ENCODE results near the gene OR6B1. TPM values are rescaled to one million over a fixed set of nuclear protein-coding genes. Genes with fewer than 3 reads are reported as not detected.

OR6B1 gene
- polyA plus RNA-seq, 1 donor from 2014 or later = not detected

DNA sequence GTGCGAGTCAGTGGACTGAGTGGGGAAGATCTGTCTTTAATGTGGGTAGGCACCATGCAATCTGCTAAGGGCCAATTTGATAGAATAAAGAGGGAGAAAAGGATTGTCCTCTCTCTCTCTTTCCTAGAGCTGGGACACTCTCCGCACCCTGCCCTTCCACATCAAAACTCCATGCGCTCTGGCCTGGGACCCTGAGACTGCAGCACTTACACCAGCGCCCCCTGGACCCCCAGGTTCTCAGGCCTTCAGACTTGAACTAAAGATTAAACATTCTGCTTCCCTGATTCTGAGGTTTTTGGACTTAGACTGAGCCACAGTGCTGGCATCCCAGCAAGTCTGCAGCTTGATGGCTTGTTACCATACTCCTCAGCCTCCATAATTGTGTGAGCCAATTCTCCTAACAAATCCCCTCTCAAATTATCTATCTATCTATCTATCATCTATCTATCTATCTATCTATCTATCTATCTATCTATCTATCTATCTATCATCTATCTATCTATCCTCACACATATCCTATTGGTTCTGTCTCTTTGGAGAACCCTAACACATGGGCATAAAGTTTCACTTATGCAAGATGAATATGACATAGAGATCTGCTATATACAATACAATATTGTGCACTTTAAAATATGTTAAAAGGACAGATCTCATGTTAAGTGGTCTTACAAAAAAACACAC, 26.2 kb downstream of the OR6B1 start:
- TF ChIP-seq TAF1 (IDR thresholded peaks at IDR 0.05; ENCODE audit: low read depth) = no peak
- TF ChIP-seq SMC3 (conservative IDR thresholded peaks at IDR 0.05; ENCODE audit: poor library complexity) = no peak
- no peak for TF ChIP-seq REST (IDR thresholded peaks at IDR 0.05; ENCODE audit: borderline replicate concordance)
- no peak for TF ChIP-seq MXI1 (conservative IDR thresholded peaks at IDR 0.05; ENCODE audit: poor library complexity, severe bottlenecking)
- TF ChIP-seq CTCF (IDR thresholded peaks at IDR 0.05; ENCODE audit: poor library complexity, severe bottlenecking) = no peak
- no peak for TF ChIP-seq EZH2 (IDR thresholded peaks at IDR 0.05; ENCODE audit: borderline replicate concordance, insufficient read depth, low read length, poor library complexity, severe bottlenecking)
- no peak for TF ChIP-seq EP300 (conservative IDR thresholded peaks at IDR 0.05; ENCODE audit: poor library complexity, severe bottlenecking)
- TF ChIP-seq POLR2AphosphoS5 (IDR thresholded peaks at IDR 0.05) = no peak
- no peak for TF ChIP-seq RAD21 (conservative IDR thresholded peaks at IDR 0.05)
- Histone ChIP-seq H3K9me2 (ENCODE audit: insufficient read depth, low read length) (no peaks in the 10 kb centered on the region), H3F3A (ENCODE audit: insufficient read depth, low read length, poor library complexity, severe bottlenecking) (no peaks in the 10 kb centered on the region), H3K27me3 (ENCODE audit: insufficient read depth, low read depth, low read length) (no peaks in the 10 kb centered on the region), H3K79me2 (replicated peaks; ENCODE audit: insufficient read depth, low read length) (no peaks in the 10 kb centered on the region), H3K4me2 (ENCODE audit: low read length) (no peak overlapping the region), H3K27ac (ENCODE audit: low read length) (no peak overlapping the region), H4K20me1 (ENCODE audit: insufficient read depth) (no peaks in the 10 kb centered on the region), H3K9me3 (ENCODE audit: low read length) (no peaks in the 10 kb centered on the region), H3K36me3 (ENCODE audit: insufficient read depth, low read length) (no peaks in the 10 kb centered on the region), H3K9ac (ENCODE audit: low read length) (no peak overlapping the region), H3K4me3 (ENCODE audit: low read length) (no peak overlapping the region), H2AFZ (ENCODE audit: low read depth, low read length) (no peak overlapping the region)

- Histone ChIP-seq H2AFZ (ENCODE audit: low read depth, low read length) (no peak overlapping the region), H3K27ac (ENCODE audit: low read length) (no peak overlapping the region), H3K4me2 (ENCODE audit: low read length) (no peak overlapping the region), H3K9me3 (ENCODE audit: low read length) (no peaks in the 10 kb centered on the region), H4K20me1 (ENCODE audit: insufficient read depth) (no peaks in the 10 kb centered on the region), H3K4me3 (ENCODE audit: low read length) (no peak overlapping the region), H3K79me2 (replicated peaks; ENCODE audit: insufficient read depth, low read length) (no peaks in the 10 kb centered on the region), H3K27me3 (ENCODE audit: insufficient read depth, low read depth, low read length) (no peaks in the 10 kb centered on the region), H3F3A (ENCODE audit: insufficient read depth, low read length, poor library complexity, severe bottlenecking) (no peaks in the 10 kb centered on the region), H3K9ac (ENCODE audit: low read length) (no peak overlapping the region), H3K36me3 (ENCODE audit: insufficient read depth, low read length) (no peaks in the 10 kb centered on the region), H3K9me2 (ENCODE audit: insufficient read depth, low read length) (no peaks in the 10 kb centered on the region)
- peak; percentile 85 for TF ChIP-seq SMC3 (conservative IDR thresholded peaks at IDR 0.05; ENCODE audit: poor library complexity)
- peak; percentile 90 for TF ChIP-seq RAD21 (conservative IDR thresholded peaks at IDR 0.05)
- TF ChIP-seq CTCF (IDR thresholded peaks at IDR 0.05; ENCODE audit: poor library complexity, severe bottlenecking) = peak; percentile 83
- no peak for TF ChIP-seq TAF1 (IDR thresholded peaks at IDR 0.05; ENCODE audit: low read depth)
These were observed 26.9 kb downstream of the OR6B1 start for GRCh38 chr7:144027070-144027469.

Measured in neural cell (in vitro differentiated cells).